Endodermal cell (in vitro differentiated cells): ENCODE data around the gene CD86. TPM values are rescaled to one million over a fixed set of nuclear protein-coding genes. Genes with fewer than 3 reads are reported as not detected.

Experiments used
- DNase-seq: peaks from one replicate; pipeline ENCODE4 v3.0.0-alpha.2; 2017
- H3K27ac ChIP-seq: 2 replicates; pipeline ENCODE4 v1.5.1; 2013; ENCODE audit warnings: mild to moderate bottlenecking, low read depth, low read length, moderate library complexity
- H3K27me3 ChIP-seq: 2 replicates; pipeline ENCODE4 v1.6.1; 2013; ENCODE audit warnings: mild to moderate bottlenecking, low read length, moderate library complexity; ENCODE audit not compliant: insufficient read depth, control insufficient read depth, poor library complexity, severe bottlenecking
- H3K36me3 ChIP-seq: 2 replicates; pipeline ENCODE4 v1.7.0; 2013; ENCODE audit warnings: mild to moderate bottlenecking, low read length, moderate library complexity; ENCODE audit not compliant: control insufficient read depth, insufficient read depth
- H3K4me1 ChIP-seq: one replicate; pipeline ENCODE4 v1.7.0; 2013; ENCODE audit warnings: low read length; ENCODE audit not compliant: control insufficient read depth, insufficient read depth
- H3K4me3 ChIP-seq: 2 replicates; pipeline ENCODE4 v1.5.1; 2013; ENCODE audit warnings: mild to moderate bottlenecking, low read length, moderate library complexity
- H3K9ac ChIP-seq: 2 replicates; pipeline ENCODE4 v1.6.1; 2013; ENCODE audit warnings: mild to moderate bottlenecking, low read length, moderate library complexity; ENCODE audit not compliant: poor library complexity, severe bottlenecking; ENCODE audit errors: extremely low read depth
- H3K9me3 ChIP-seq: 2 replicates; pipeline ENCODE4 v1.6.1; 2013; ENCODE audit warnings: mild to moderate bottlenecking, low read length, moderate library complexity; ENCODE audit not compliant: control insufficient read depth
- H3K27ac Mint-ChIP-seq: 2 replicates; pipeline ENCODE4 v1.8.0; 2020; ENCODE audit warnings: mixed read lengths
- H3K27me3 Mint-ChIP-seq: 2 replicates; pipeline ENCODE4 v1.8.0; 2021; ENCODE audit warnings: mild to moderate bottlenecking, mixed read lengths; ENCODE audit not compliant: insufficient read depth
- H3K36me3 Mint-ChIP-seq: 2 replicates; pipeline ENCODE4 v1.8.0; 2020; ENCODE audit warnings: low read depth, mixed read lengths
- H3K4me1 Mint-ChIP-seq: 2 replicates; pipeline ENCODE4 v1.8.0; 2020; ENCODE audit warnings: mixed read lengths
- H3K4me3 Mint-ChIP-seq: 2 replicates; pipeline ENCODE4 v1.8.0; 2020; ENCODE audit warnings: mild to moderate bottlenecking, moderate library complexity, mixed read lengths
- H3K9me3 Mint-ChIP-seq: 2 replicates; pipeline ENCODE4 v1.8.0; 2020; ENCODE audit warnings: mild to moderate bottlenecking, mixed read lengths
- WGBS, 2 experiments: methylation state at CpG; one replicate each; pipeline versions ENCODE4 v1.1.5 to v1.1.7; 2013; ENCODE audit warnings: missing lambda C conversion rate in 2 of 2, mixed read lengths in 1 of 2; ENCODE audit not compliant: insufficient coverage in 1 of 2, insufficient read length in 1 of 2; 5-methylcytosine and 5-hydroxymethylcytosine counted together
- total RNA-seq, 2 donors: library from RNA; stranded (reverse); fragmentation: NEBNext Ultra II Directional in 1 of 2; extraction: Animal tissue kit (Norgen Biotek cat#: 25700) in 1 of 2; gene quantifications; 2 replicates in 1 of 2; 3 replicates in 1 of 2; pipeline ENCODE4 v1.2.1, GENCODE V29; 2021
- TF ChIP-seq, protein P1 (sequence below): fragments of 200-600 bp; sonication (generic); conservative IDR thresholded peaks from 2 replicates; pipeline ENCODE4 v1.5.0; 2021; ENCODE audit warnings: antibody characterized with exemption, mild to moderate bottlenecking

CD86 gene
- total RNA-seq, 2 donors from 2014 or later, result not detected

DNA sequence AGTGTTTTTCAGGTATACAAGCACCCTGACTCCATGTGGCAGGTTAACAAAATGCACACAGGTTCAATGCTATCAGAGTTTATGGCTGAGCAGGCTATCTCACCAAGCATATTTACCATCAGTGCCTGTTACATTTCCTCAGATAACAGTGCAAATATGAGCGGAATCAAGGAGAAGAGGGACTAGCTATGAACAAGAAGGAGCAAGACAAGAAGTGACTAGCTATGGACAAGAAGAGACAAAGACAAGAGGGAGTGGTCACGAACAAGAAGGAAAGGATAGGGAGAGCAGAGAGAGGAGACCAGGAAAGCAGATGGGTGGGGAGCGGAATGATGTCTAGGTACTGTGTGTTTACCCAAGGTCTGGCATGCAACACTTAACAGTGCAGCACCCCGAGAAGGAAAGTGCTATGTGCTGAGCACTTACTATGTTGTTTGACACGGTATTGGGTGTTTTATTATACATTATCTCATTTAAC is 41.7 kb upstream of the CD86 start:
- no peak for DNase-seq
- H3K9me3 ChIP-seq, result no peaks in the 10 kb centered on the region
- no peaks in the 10 kb centered on the region for H3K36me3 ChIP-seq
- peaks cover 29% of the 10 kb centered on the region for H3K4me1 ChIP-seq
- TF ChIP-seq, protein P1, sequence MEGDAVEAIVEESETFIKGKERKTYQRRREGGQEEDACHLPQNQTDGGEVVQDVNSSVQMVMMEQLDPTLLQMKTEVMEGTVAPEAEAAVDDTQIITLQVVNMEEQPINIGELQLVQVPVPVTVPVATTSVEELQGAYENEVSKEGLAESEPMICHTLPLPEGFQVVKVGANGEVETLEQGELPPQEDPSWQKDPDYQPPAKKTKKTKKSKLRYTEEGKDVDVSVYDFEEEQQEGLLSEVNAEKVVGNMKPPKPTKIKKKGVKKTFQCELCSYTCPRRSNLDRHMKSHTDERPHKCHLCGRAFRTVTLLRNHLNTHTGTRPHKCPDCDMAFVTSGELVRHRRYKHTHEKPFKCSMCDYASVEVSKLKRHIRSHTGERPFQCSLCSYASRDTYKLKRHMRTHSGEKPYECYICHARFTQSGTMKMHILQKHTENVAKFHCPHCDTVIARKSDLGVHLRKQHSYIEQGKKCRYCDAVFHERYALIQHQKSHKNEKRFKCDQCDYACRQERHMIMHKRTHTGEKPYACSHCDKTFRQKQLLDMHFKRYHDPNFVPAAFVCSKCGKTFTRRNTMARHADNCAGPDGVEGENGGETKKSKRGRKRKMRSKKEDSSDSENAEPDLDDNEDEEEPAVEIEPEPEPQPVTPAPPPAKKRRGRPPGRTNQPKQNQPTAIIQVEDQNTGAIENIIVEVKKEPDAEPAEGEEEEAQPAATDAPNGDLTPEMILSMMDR, result peak; percentile 34
- H3K27ac ChIP-seq, result no peak overlapping the region
- 91 to 100% methylated on average over 2 to 4 of the region's 5 CpGs for WGBS, 2 experiments
- peaks cover 5% of the 10 kb centered on the region for H3K27me3 Mint-ChIP-seq
- H3K9me3 Mint-ChIP-seq, result no peaks in the 10 kb centered on the region
- no peaks in the 10 kb centered on the region for H3K36me3 Mint-ChIP-seq
- no peak overlapping the region for H3K4me3 Mint-ChIP-seq
- H3K27ac Mint-ChIP-seq, result no peak overlapping the region
- H3K4me3 ChIP-seq, result no peak overlapping the region
- H3K9ac ChIP-seq, result no peak overlapping the region
- H3K27me3 ChIP-seq, result no peaks in the 10 kb centered on the region
- peaks cover 42% of the 10 kb centered on the region for H3K4me1 Mint-ChIP-seq

DNA sequence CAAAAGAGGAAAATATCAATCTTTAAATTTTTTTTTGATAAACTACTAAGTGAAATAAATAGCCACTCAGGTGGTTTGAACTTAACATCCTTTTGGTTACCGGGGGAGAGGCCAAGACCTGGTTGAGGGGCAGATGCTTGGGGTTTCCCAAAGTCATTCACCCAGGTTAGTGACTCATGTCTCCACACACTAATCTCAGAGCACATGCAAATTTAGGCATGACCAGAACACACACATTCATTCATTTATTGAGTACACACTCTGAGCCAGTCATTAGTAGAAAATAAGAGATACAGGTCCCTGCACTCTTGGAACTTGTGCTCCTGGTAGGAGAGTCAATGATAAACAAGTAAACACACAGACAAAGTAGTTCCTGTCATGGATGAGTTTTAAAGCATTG is 40.4 kb upstream of the CD86 start:
- no peak for DNase-seq

DNA sequence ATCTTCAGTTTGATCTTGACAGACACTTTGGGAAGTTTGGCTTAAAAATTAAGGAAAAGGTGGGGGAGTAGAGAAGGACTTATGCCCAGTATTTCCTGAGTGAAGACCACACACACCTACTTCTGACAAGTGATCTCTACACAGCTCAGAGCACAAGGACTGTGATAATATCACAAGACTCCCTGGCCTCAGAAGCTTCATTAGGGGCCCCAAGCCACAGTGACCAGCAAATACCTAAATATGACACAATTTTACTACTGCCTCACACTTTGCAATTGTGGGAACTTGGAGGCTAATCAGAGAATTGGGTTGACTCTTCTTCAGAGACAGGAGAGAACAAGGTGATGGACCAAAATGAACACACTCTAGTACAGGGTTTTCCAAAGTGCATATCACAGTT is 35.7 kb upstream of the CD86 start:
- Mint-ChIP-seq H3K27me3 (peaks cover 18% of the 10 kb centered on the region), H3K27ac (no peak overlapping the region), H3K4me3 (no peak overlapping the region), H3K9me3 (no peaks in the 10 kb centered on the region), H3K4me1 (peaks cover 29% of the 10 kb centered on the region), H3K36me3 (no peaks in the 10 kb centered on the region)
- Histone ChIP-seq H3K9ac (no peak overlapping the region), H3K9me3 (no peaks in the 10 kb centered on the region), H3K27ac (no peak overlapping the region), H3K36me3 (no peaks in the 10 kb centered on the region), H3K4me3 (no peak overlapping the region), H3K27me3 (peaks cover 14% of the 10 kb centered on the region), H3K4me1 (peaks cover 8% of the 10 kb centered on the region)
- DNase-seq, result no peak
- TF ChIP-seq, protein P1, result no peak

More for the DNA sequence above, 40.4 kb upstream of the CD86 start:
- Histone ChIP-seq H3K4me3 (no peak overlapping the region), H3K27ac (no peak overlapping the region), H3K9ac (no peak overlapping the region), H3K36me3 (no peaks in the 10 kb centered on the region), H3K9me3 (no peaks in the 10 kb centered on the region), H3K4me1 (peaks cover 30% of the 10 kb centered on the region), H3K27me3 (no peaks in the 10 kb centered on the region)
- H3K9me3 Mint-ChIP-seq, result no peaks in the 10 kb centered on the region
- H3K27ac Mint-ChIP-seq, result no peak overlapping the region
- peaks cover 46% of the 10 kb centered on the region for H3K4me1 Mint-ChIP-seq
- no peaks in the 10 kb centered on the region for H3K36me3 Mint-ChIP-seq
- TF ChIP-seq, protein P1, result no peak
- H3K4me3 Mint-ChIP-seq, result no peak overlapping the region
- 80 to 94% methylated on average over 1 of the region's 1 CpG for WGBS, 2 experiments
- H3K27me3 Mint-ChIP-seq, result peaks cover 5% of the 10 kb centered on the region
